Prostate gland (tissue), 2 donors: ENCODE data around the gene ZFP28.

Experiments used
- CTCF ChIP-seq, 4 experiments: fragments of 200-600 bp in 2 of 4; fragments of 450-650 bp in 2 of 4; sonication (generic) in 2 of 4; IDR thresholded peaks; 1 replicate in 3 of 4; 2 replicates in 1 of 4; pipeline ENCODE4 v1.5.1; 2016 to 2019; ENCODE audit warnings: antibody characterized with exemption in 4 of 4, mild to moderate bottlenecking in 2 of 4, moderate library complexity in 2 of 4
- POLR2A ChIP-seq: fragments of 450-650 bp; IDR thresholded peaks from one replicate; pipeline ENCODE4 v1.6.1; 2016; ENCODE audit warnings: antibody characterized with exemption, mild to moderate bottlenecking
- POLR2AphosphoS5 ChIP-seq: sonication (generic); formaldehyde crosslinking; IDR thresholded peaks from one replicate; pipeline ENCODE4 v1.6.1; 2017; ENCODE audit warnings: antibody characterized with exemption

GRCh38 chr19:56597696-56598095, 58.9 kb downstream of the ZFP28 start:
- TF ChIP-seq CTCF (IDR thresholded peaks at IDR 0.05) = no peak
- no peak for TF ChIP-seq POLR2A
- TF ChIP-seq POLR2AphosphoS5 = no peak
